Measurements from ENCODE around the gene ZMYND8.

DNA sequence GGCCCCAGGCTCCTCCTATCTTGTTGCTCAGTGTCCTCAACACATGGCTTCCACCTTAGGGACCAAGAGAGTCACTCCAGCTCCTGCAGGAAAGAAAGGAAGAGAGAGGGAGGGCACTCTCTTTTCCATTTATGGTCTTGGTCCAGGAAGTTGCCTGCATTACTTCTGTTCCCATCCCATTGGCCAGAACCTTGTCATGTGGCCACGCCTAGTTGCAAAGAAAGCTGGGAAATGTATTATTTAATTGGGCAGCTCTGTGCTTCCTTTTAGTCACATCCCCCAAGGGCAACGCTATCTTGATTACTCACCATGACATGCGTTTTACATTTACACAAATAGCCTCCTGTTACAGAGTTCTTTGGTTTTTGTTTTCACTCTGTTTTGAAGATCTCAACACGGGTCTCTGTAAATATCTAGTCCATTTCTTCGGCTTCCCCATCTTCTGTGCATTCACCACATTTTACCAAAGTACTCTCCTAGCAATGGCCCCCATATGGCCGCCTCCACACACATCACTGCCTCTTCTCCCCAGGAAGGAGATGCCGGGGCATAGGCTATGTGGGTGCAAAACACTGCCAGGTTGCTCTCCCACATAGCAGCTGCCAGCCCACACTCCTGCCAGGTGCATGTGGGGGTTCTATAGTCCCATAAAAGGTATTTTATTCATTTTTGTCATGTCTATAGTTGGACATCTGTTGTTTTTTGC is 35.7 kb upstream of the ZMYND8 start:
- TF ChIP-seq, protein P1, sequence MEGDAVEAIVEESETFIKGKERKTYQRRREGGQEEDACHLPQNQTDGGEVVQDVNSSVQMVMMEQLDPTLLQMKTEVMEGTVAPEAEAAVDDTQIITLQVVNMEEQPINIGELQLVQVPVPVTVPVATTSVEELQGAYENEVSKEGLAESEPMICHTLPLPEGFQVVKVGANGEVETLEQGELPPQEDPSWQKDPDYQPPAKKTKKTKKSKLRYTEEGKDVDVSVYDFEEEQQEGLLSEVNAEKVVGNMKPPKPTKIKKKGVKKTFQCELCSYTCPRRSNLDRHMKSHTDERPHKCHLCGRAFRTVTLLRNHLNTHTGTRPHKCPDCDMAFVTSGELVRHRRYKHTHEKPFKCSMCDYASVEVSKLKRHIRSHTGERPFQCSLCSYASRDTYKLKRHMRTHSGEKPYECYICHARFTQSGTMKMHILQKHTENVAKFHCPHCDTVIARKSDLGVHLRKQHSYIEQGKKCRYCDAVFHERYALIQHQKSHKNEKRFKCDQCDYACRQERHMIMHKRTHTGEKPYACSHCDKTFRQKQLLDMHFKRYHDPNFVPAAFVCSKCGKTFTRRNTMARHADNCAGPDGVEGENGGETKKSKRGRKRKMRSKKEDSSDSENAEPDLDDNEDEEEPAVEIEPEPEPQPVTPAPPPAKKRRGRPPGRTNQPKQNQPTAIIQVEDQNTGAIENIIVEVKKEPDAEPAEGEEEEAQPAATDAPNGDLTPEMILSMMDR (conservative IDR thresholded peaks at IDR 0.05; ENCODE audit: low read depth, low read length), result no peak
- TF ChIP-seq EZH2phosphoT487 (IDR thresholded peaks at IDR 0.05; ENCODE audit: borderline replicate concordance, low read length) (no peak), EZH2 (IDR thresholded peaks at IDR 0.05; ENCODE audit: low read length, unreplicated experiment) (no peak)
